NB4 (cell line): ENCODE results near the gene BPIFB6.

Source experiments
- DNase-seq: peaks from one replicate; pipeline ENCODE4 v3.0.0; 2010; ENCODE audit warnings: low read depth
- H3K4me3 ChIP-seq: one replicate; pipeline ENCODE4 v1.5.1; 2011; ENCODE audit warnings: mild to moderate bottlenecking, low read depth, low read length, moderate library complexity
- MYC ChIP-seq: IDR thresholded peaks from 2 replicates; pipeline ENCODE4 v1.6.1; 2011; ENCODE audit warnings: low read depth, low read length
- POLR2A ChIP-seq: IDR thresholded peaks from 2 replicates; pipeline ENCODE4 v1.6.1; 2011; ENCODE audit warnings: mild to moderate bottlenecking; ENCODE audit not compliant: insufficient read length; ENCODE audit errors: extremely low read depth
- TF ChIP-seq, protein P1 (sequence below): IDR thresholded peaks from one replicate; pipeline ENCODE4 v1.5.1; 2012; ENCODE audit warnings: low read depth, low read length
- TF ChIP-seq, protein P2 (sequence below): IDR thresholded peaks from 2 replicates; pipeline ENCODE4 v1.6.1; 2011; ENCODE audit warnings: low read depth, low read length

The BPIFB6 gene, protein sequence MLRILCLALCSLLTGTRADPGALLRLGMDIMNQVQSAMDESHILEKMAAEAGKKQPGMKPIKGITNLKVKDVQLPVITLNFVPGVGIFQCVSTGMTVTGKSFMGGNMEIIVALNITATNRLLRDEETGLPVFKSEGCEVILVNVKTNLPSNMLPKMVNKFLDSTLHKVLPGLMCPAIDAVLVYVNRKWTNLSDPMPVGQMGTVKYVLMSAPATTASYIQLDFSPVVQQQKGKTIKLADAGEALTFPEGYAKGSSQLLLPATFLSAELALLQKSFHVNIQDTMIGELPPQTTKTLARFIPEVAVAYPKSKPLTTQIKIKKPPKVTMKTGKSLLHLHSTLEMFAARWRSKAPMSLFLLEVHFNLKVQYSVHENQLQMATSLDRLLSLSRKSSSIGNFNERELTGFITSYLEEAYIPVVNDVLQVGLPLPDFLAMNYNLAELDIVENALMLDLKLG

DNA sequence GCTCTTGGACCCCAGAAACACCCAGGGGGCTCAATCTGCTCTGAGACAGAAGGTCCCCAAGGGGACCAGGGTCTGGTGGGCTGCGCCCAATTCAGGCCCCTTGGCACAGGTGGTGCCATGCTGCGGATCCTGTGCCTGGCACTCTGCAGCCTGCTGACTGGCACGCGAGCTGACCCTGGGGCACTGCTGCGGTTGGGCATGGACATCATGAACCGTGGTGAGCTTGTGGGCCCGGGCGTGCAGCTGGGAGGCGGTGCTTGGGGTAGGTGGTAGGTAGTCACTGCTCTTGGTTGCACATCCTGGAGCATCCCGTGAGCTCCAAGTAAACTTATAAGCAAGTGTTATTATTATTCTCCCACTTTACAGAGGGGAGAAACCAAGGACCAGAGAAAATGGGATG, at the start of gene BPIFB6:
TSS of gene BPIFB6 (plus strand) at position 118 of the 400 bp plus-strand sequence. CDS start at position 118, 0 bp downstream.
- TF ChIP-seq, protein P1, sequence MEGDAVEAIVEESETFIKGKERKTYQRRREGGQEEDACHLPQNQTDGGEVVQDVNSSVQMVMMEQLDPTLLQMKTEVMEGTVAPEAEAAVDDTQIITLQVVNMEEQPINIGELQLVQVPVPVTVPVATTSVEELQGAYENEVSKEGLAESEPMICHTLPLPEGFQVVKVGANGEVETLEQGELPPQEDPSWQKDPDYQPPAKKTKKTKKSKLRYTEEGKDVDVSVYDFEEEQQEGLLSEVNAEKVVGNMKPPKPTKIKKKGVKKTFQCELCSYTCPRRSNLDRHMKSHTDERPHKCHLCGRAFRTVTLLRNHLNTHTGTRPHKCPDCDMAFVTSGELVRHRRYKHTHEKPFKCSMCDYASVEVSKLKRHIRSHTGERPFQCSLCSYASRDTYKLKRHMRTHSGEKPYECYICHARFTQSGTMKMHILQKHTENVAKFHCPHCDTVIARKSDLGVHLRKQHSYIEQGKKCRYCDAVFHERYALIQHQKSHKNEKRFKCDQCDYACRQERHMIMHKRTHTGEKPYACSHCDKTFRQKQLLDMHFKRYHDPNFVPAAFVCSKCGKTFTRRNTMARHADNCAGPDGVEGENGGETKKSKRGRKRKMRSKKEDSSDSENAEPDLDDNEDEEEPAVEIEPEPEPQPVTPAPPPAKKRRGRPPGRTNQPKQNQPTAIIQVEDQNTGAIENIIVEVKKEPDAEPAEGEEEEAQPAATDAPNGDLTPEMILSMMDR, result no peak
- TF ChIP-seq MYC, result no peak
- TF ChIP-seq POLR2A, result no peak
- TF ChIP-seq, protein P2, sequence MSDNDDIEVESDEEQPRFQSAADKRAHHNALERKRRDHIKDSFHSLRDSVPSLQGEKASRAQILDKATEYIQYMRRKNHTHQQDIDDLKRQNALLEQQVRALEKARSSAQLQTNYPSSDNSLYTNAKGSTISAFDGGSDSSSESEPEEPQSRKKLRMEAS, result no peak
- H3K4me3 ChIP-seq, result no peak within 1 kb of the TSS
- DNase-seq, result no peak

DNA sequence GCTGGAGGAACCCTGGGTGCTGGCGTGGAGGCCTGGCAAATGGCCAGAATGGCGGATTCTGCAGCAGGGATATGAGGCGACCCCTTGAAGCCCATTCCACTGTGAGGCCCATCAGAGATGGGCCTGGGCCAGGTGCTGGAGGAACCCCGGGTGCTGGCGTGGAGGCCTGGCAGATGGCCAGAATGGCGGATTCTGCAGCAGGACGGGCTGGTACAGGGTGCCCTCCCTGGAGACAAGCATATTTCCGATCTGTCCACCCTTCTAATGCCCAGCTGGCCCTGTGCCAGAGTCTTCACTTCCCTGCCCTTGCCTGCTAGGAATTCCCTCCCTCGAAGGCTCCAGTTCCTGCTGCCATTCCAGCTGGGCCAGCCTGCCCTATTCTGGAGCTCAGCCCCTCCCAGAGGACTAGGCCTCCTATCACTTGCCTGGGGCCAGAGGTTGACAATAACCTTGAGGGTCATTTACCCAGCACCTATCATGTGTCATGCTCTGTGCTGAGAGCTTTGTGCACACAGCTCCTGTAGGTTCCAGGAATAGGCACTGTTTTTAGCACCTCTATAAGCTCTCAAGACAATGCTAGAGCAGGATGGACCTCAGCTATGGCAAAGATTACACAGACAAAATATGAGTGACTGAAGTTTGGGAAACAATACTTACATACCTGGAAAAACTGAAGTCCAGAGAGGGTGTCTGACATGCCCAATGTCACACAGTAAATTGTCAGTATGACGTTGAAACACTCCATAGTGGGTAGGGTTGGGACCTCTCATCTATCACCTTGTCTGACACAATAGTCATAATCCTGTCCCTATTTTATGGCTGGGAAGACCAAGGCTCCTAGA, 48.6 kb upstream of the BPIFB6 start:
- H3K4me3 ChIP-seq, result no peak overlapping the region
- no peak for DNase-seq
- TF ChIP-seq POLR2A (no peak), MYC (no peak)
- TF ChIP-seq, protein P2, result no peak
- TF ChIP-seq, protein P1, result no peak

DNA sequence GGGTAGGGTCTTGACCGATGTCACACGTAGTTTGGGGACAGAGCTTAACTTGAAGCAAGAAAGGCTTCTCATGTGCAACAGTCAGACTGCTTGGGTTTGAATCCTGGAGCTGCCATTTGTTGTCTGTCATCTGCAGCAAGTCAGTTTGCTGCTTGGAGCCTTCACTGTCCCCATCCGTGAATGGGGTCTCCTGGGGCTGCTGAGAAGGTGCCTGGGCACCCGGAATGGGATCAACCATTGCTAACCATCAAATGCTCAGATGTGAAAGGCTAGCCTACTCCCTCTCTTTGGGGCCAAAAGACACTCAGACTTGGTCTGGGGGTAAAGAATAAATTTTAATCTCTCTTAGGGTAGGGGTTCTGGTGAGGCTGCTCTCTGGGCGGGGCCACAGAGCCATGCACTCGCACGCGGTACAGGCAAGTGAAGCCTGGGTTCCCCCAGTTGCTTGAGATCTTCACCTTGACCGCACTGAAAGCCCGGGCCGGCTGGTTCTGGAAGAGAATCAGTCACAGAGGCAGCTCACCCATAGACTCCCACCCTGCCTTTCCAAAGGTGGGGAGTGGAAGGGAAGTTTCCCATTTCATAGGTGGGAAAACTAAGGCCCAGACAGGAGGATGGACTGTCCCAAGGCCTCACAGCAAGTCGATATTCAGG, 47.9 kb upstream of the BPIFB6 start:
- no peak for TF ChIP-seq POLR2A
- TF ChIP-seq, protein P1, result no peak
- no peak for DNase-seq
- H3K4me3 ChIP-seq, result no peak overlapping the region

DNA sequence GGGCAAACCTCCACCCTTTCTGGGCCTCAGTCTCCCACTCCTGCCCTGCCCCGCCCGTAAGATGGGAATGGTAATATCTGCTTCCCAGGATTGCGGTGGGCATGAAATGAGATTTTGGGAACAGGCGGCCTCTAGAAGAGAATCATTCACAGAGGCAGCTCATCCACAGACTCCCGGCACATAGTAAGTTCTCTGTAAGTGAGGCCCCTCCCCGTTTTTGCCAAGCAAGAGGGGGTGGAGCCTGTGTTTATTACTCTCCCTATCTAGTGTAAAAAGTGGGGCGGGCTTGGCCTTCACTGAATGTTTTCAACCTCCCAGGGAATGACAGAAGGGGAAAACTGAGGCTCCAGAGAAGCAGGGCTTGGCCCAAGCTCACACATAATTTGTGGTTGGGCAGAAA, 47.3 kb upstream of the BPIFB6 start:
- H3K4me3 ChIP-seq, result no peak overlapping the region
- peak; percentile 31 for DNase-seq
- TF ChIP-seq, protein P2, result no peak
- TF ChIP-seq, protein P1, result no peak
- TF ChIP-seq POLR2A (no peak), MYC (no peak)

DNA sequence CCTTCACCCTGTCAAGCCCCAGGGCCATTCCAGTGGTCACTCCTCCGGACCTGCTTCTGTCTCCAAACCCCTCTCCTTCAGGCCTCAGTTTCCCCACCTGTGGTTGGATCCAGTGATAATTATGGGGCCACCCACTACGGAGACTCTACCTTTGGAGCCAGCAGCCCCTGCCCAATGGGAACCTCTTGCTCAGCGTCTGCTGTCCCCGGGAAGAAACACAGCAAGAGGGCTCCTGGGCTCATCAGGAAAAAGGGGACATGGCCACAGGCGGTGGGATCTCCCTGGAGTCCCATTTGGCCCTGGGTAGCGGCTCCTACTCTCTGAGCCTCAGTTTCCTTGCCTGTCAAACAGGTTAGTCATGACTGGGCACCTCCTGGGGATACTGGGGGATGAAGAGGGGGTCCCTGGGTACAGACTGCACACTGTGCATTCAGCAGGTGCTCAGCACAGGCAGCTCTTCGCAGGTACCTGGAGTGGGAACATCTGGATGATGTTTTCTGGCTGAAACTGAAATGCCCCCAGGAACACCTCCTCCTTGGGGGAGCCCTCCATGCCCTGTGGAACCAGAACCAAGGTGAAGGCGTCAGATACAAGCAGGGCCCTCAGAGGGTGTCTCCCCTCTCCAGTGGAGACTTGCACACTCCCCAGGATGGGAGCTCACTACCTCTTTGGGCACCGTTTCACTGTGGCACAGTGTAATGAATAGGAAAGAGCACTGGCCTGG, 46.7 kb upstream of the BPIFB6 start:
- TF ChIP-seq, protein P2, result no peak
- TF ChIP-seq, protein P1, result no peak
- no peak overlapping the region for H3K4me3 ChIP-seq
- no peak for DNase-seq
